Heart left ventricle (tissue), 16 donors: Measurements from ENCODE around the gene ACSL1. TPM values are rescaled to one million over a fixed set of nuclear protein-coding genes. Genes with fewer than 3 reads are reported as not detected.

Source experiments
- ATAC-seq, 4 donors: fragments of 200-7000 bp; cut with Tn5 transposase; one replicate each; pipeline ENCODE4 v1.9.1; 2020 to 2022; ENCODE audit warnings: moderate library complexity in 4 of 4, mild to moderate bottlenecking in 3 of 4, moderate number of reproducible peaks in 1 of 4
- DNase-seq, 5 donors: peaks; one replicate each; pipeline ENCODE4 v3.0.0-alpha.2; 2020
- H3K27ac ChIP-seq, 12 donors: fragments of 200-600 bp; sonication (generic) in 4 of 12; one replicate each; pipeline versions ENCODE4 v1.5.0 to v1.8.0; 2016 to 2022; ENCODE audit warnings: mild to moderate bottlenecking in 2 of 12
- H3K27me3 ChIP-seq, 9 donors: fragments of 200-600 bp; sonication (generic) in 2 of 9; one replicate each; pipeline versions ENCODE4 v1.5.1 to v1.8.0; 2016 to 2022; ENCODE audit warnings: mild to moderate bottlenecking in 3 of 9
- H3K36me3 ChIP-seq, 9 donors: fragments of 200-600 bp; sonication (generic) in 2 of 9; one replicate each; pipeline versions ENCODE4 v1.5.0 to v1.8.0; 2018 to 2022; ENCODE audit warnings: mild to moderate bottlenecking in 2 of 9
- H3K4me1 ChIP-seq, 12 donors: fragments of 200-600 bp; sonication (generic) in 4 of 12; one replicate each; pipeline versions ENCODE4 v1.5.0 to v1.8.0; 2016 to 2022; ENCODE audit warnings: mild to moderate bottlenecking in 3 of 12
- H3K4me3 ChIP-seq, 12 donors: fragments of 200-600 bp; sonication (generic) in 4 of 12; one replicate each; pipeline versions ENCODE4 v1.5.0 to v1.8.0; 2017 to 2022; ENCODE audit warnings: mild to moderate bottlenecking in 9 of 12, moderate library complexity in 4 of 12
- H3K9me3 ChIP-seq, 12 donors: fragments of 200-600 bp; sonication (generic) in 4 of 12; one replicate each; pipeline versions ENCODE4 v1.5.0 to v1.8.0; 2016 to 2022; ENCODE audit warnings: mild to moderate bottlenecking in 1 of 12
- POLR2A ChIP-seq, 2 donors: fragments of 450-650 bp; IDR thresholded peaks; one replicate each; pipeline ENCODE4 v1.6.1; 2017; ENCODE audit warnings: antibody characterized with exemption in 2 of 2, mild to moderate bottlenecking in 2 of 2, moderate library complexity in 2 of 2
- WGBS, 4 donors: extraction: QIAGEN DNeasy Blood & Tissue Kit in 2 of 4; methylation state at CpG; one replicate each; pipeline versions ENCODE4 v1.1.5 to v1.1.7; 2013 to 2018; 5-methylcytosine and 5-hydroxymethylcytosine counted together
- intact Hi-C, 10 donors: fragments of 100-400 bp; cut with DNase I; formaldehyde crosslinking; loops; one replicate each; pipeline versions ENCODE4 v1.11.1 to v1.14.2; 2022
- polyA plus RNA-seq, 2 donors: library from polyadenylated mRNA; stranded (reverse); fragments of 200-250 nt; gene quantifications; one replicate each; pipeline ENCODE4 v1.2.3, GENCODE V29; 2013
- total RNA-seq, 9 donors: library from RNA; depleted of rRNA in 2 of 9; stranded (reverse); fragments of >200 nt in 2 of 9; fragmentation: NEBNext Ultra II Directional in 3 of 9; extraction: Animal tissue kit (Norgen Biotek cat#: 25700) in 3 of 9; gene quantifications; one replicate each; pipeline versions ENCODE4 v1.1.0 to v1.2.4, GENCODE V29; 2016 to 2023
- TF ChIP-seq, protein P1 (sequence below), 12 donors: fragments of 200-600 bp; sonication (generic) in 4 of 12; IDR thresholded peaks; one replicate each; pipeline versions ENCODE4 v1.5.0 to v1.8.0; 2018 to 2022; ENCODE audit warnings: antibody characterized with exemption in 12 of 12, mild to moderate bottlenecking in 5 of 12
- donor health status: ischemic (EF 13 %, LVEDD 7.1; RV severe dilation, severe dysfunction).
- donor health status: healthy with polysubstance abuse.
- donor health status: DM: no; HTN: yes; CAD: no.
- donor health status: DM: no; HTN: no; CAD: no.
- donor health status: ischemic (EF 25% LVEDD 6.9; RV normal size, moderate dysfunction).
- donor health status: ischemic (EF 25% LVEDD 5.7; RV mildly dilated, moderate dysfunction).
- donor health status: healthy.
- donor health status: DM: yes; HTN: yes; CAD: no.
- donor health status: ischemic (EF 35%, LVEDD 5.7; RV mildly dilated, moderate dysfunction).
- donor health status: nonischemic (EF 11% LVEDD 7.7; RV severe dilation, severe dysfunction).
- donor health status: DM: yes; HTN: yes; CAD: no.
- donor health status: PGD.
- donor health status: ischemic (EF 29% LVEDD 5.4; RV normal size, mild dysfunction).
- donor health status: nonischemic (EF 23%, LVEDD 6.1; RV moderate dilation, normal function).

ACSL1 gene
- total and polyA plus RNA-seq, 11 donors, result 171 to 603 (median 266) TPM

DNA sequence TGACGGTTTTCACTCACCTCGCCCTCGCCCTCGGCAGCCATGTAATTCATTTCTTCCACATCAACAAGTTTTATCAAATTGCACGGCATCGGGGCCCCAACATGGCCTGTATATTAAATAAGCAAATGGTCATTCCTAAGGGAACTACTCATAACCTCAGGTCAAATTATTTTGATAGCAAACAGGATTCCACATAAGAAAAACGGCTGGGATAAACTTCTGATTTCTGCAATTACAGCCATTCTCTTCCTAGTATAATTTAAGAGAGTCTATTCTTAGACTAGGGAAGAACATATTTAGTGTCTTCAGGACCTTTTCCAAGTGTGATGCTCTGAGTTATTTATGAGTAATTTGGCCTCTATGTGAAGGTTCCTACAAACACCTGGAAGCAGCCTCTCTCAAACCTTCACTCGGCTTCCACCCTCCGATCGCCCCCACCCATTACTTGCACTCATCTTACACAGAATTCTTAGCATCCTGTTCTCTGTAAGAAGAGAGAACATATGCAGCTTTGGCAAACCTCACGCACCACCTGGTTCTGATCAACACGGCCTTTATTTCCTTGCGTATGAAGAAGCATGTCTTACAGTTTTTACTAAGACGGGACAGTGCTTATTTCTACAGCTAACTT is 62.5 kb downstream of the ACSL1 start:
- intact Hi-C loops, result no loop called here
- peak in 1 of 5 donors; percentile 47 for DNase-seq
- H3K36me3 ChIP-seq, result peaks cover 3 to 92% (median 89%) of the 10 kb centered on the region in 9 donors
- no peaks in the 10 kb centered on the region for H3K9me3 ChIP-seq
- ATAC-seq, result peak in 2 of 4 donors; percentile 27 to 47
- H3K4me1 ChIP-seq, result peaks cover 0 to 17% (median 0%) of the 10 kb centered on the region in 12 donors
- H3K27ac ChIP-seq, result peak overlapping the region in 6 of 12 donors; percentile 16 to 74 (median 26)
- no peak for TF ChIP-seq POLR2A (IDR thresholded peaks at IDR 0.05)
- TF ChIP-seq, protein P1, sequence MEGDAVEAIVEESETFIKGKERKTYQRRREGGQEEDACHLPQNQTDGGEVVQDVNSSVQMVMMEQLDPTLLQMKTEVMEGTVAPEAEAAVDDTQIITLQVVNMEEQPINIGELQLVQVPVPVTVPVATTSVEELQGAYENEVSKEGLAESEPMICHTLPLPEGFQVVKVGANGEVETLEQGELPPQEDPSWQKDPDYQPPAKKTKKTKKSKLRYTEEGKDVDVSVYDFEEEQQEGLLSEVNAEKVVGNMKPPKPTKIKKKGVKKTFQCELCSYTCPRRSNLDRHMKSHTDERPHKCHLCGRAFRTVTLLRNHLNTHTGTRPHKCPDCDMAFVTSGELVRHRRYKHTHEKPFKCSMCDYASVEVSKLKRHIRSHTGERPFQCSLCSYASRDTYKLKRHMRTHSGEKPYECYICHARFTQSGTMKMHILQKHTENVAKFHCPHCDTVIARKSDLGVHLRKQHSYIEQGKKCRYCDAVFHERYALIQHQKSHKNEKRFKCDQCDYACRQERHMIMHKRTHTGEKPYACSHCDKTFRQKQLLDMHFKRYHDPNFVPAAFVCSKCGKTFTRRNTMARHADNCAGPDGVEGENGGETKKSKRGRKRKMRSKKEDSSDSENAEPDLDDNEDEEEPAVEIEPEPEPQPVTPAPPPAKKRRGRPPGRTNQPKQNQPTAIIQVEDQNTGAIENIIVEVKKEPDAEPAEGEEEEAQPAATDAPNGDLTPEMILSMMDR (IDR thresholded peaks at IDR 0.05), result no peak
- no peak overlapping the region for H3K4me3 ChIP-seq
- 74 to 85% (median 83%) methylated on average over 14 of the region's 14 CpGs for WGBS, 4 donors
- H3K27me3 ChIP-seq, result no peaks in the 10 kb centered on the region

DNA sequence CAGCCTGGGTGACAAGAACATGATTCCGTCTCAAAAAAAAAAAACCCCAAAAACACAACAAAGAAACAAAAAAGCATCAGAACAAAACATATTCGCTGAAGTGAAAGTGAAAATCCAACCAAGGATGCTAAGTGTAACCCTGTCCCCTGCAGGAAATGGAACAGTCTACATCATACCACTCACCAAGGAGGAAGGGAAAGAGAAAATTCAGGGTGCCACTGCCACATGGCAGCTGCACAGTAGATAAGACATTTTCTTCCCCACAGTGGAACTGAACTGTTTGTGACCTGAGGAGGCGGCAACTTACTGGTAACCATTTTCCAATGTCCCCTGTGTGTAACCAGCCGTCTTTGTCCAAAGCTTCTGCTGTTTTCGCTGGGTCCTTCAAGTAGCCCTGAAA is 63.7 kb downstream of the ACSL1 start:
- TF ChIP-seq POLR2A (IDR thresholded peaks at IDR 0.05), result no peak
- TF ChIP-seq, protein P1 (IDR thresholded peaks at IDR 0.05), result no peak
- intact Hi-C loops, result no loop called here
- WGBS, 4 donors, result 88 to 94% (median 90%) methylated on average over 5 of the region's 5 CpGs
- Histone ChIP-seq H3K27ac (peak overlapping the region in 3 of 12 donors; percentile 16 to 74 (median 18)), H3K9me3 (no peaks in the 10 kb centered on the region), H3K4me3 (no peak overlapping the region), H3K4me1 (peaks cover 0 to 28% (median 7%) of the 10 kb centered on the region in 12 donors), H3K36me3 (peaks cover 0 to 91% (median 87%) of the 10 kb centered on the region in 9 donors), H3K27me3 (no peaks in the 10 kb centered on the region)
- DNase-seq (no peak), ATAC-seq (peak in 1 of 4 donors; percentile 38)

DNA sequence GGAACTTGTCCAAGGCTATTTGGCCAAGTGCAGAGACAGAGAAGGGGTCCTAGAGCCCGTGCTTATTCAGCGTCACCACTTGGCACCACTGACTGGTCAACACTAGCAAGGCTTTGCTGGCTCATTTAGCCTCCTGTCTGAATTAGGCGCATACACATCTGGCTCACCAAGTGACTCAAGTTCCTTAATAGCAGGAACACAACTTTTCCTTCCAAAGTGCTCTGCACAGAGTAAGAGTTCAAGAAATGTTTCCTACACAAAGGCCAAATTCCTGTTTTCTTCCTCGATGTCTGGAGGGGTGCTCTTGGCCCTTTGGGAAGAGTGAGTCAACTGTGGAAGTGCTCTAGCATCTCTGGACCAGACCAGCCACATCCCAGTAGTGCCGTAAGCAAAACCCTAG is 65.1 kb downstream of the ACSL1 start:
- H3K4me3 ChIP-seq, result no peak overlapping the region
- no peak for TF ChIP-seq POLR2A (IDR thresholded peaks at IDR 0.05)
- TF ChIP-seq, protein P1 (IDR thresholded peaks at IDR 0.05), result no peak
- H3K36me3 ChIP-seq, result peaks cover 0 to 90% (median 78%) of the 10 kb centered on the region in 9 donors
- no peak for ATAC-seq
- H3K27ac ChIP-seq, result no peak overlapping the region
- H3K9me3 ChIP-seq, result no peaks in the 10 kb centered on the region
- DNase-seq, result no peak
- no peaks in the 10 kb centered on the region for H3K27me3 ChIP-seq
- intact Hi-C loops, result no loop called here
- 85 to 94% (median 89%) methylated on average over 5 of the region's 5 CpGs for WGBS, 4 donors
- H3K4me1 ChIP-seq, result peaks cover 4 to 42% (median 22%) of the 10 kb centered on the region in 12 donors

DNA sequence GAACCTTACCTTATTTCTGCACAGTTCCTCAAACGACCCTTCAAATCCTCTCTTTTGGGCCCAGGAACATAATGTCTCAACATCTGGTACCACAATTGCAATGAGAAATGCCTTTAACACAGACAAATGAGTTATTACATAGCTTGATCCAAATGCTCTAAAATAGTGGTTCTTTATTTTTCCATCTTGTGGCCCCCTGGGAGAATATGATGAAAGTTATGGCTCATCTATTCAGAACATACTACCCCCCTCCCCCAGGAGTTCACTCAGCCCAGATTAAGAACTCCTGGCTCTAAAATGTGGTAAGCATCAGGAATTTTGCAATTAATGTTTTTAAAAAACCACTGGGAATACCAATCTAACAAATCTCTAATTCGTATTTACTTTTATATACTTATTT is 68.0 kb downstream of the ACSL1 start:
- Histone ChIP-seq H3K27ac (peak overlapping the region; percentile 44 to 76 (median 68)), H3K9me3 (no peaks in the 10 kb centered on the region), H3K36me3 (peaks cover 0 to 82% (median 50%) of the 10 kb centered on the region in 9 donors), H3K4me3 (no peak overlapping the region), H3K4me1 (peaks cover 4 to 44% (median 28%) of the 10 kb centered on the region in 12 donors), H3K27me3 (no peaks in the 10 kb centered on the region)
- intact Hi-C loops, result loop anchor here in 2 of 10 donors (5.0 to 10.0 kb wide), 2 partner anchors 59 to 147 kb away; no protein-coding TSS in a partner anchor
- DNase-seq (no peak), ATAC-seq (peak in 3 of 4 donors; percentile 42 to 56 (median 48))
- no peak for TF ChIP-seq POLR2A (IDR thresholded peaks at IDR 0.05)
- TF ChIP-seq, protein P1 (IDR thresholded peaks at IDR 0.05), result no peak
- WGBS, 4 donors, result 31 to 62% (median 53%) methylated on average over 2 of the region's 2 CpGs
